ENCODE data around the gene NPIPA1. TPM values are rescaled to one million over a fixed set of nuclear protein-coding genes. Genes with fewer than 3 reads are reported as not detected.
"Not testable (repeated sequence)": the region's sequence is repeated elsewhere in the genome, so short reads cannot be mapped to it uniquely, and the experiment has no call there.

Gene NPIPA1
- total RNA-seq, 2 donors from 2014 or later, result 101 to 165 TPM

DNA sequence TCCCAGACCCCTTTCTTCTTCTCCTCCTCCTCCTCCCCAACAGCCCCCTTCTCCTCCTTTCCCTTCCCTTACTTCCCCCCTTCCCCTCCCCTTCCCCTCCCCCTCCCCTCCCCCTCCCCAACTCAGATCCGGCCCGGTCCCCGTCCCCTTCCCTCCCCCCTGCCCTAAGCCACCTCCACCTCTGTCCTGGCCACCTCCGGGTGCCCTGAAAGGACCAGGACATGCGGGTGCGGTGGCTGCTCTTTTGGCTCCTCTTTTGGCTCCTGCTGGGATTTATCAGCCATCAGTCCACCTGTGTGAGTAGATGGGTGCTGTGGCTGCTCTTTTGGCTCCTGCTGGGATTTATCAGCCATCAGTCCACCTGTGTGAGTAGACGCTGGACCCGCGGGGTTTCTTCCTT, 751 bp downstream of the NPIPA1 start:
- not testable (repeated sequence) for ATAC-seq (ENCODE audit: insufficient number of reproducible peaks, low FRiP score, low read depth); H3K27ac ChIP-seq; H3K36me3 ChIP-seq; H3K4me3 ChIP-seq; H3K9me3 ChIP-seq; H3K4me1 ChIP-seq (ENCODE audit: control insufficient read depth in 1 of 2, low read depth in 2 of 2); H3K27me3 ChIP-seq (replicated peaks; ENCODE audit: insufficient read depth); DNase-seq (ENCODE audit: low spot score)

DNA sequence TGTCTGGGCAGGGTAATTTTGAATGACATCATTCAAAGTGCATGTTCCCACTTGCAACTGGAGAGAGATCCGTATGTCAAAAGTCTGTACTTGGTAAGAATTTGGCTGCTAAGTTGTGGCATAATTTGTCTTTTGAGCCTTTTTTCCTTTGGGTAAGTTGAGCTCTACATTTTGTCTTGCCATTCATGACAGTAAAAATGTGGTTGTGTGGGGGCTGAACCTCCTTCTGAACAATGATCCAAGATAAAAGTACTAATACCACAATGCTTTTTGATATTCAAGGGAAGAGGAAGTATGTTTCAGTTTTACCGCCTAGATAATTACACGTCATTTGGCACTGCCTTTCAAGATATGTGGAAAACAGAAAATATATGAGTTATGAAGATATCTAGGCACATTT, 5.4 kb downstream of the NPIPA1 start:
- H3K9me3 ChIP-seq; H3K4me3 ChIP-seq; H3K4me1 ChIP-seq (ENCODE audit: control insufficient read depth in 1 of 2, low read depth in 2 of 2); ATAC-seq (ENCODE audit: insufficient number of reproducible peaks, low FRiP score, low read depth); H3K27ac ChIP-seq; H3K27me3 ChIP-seq (replicated peaks; ENCODE audit: insufficient read depth); H3K36me3 ChIP-seq; DNase-seq (ENCODE audit: low spot score): not testable (repeated sequence)

DNA sequence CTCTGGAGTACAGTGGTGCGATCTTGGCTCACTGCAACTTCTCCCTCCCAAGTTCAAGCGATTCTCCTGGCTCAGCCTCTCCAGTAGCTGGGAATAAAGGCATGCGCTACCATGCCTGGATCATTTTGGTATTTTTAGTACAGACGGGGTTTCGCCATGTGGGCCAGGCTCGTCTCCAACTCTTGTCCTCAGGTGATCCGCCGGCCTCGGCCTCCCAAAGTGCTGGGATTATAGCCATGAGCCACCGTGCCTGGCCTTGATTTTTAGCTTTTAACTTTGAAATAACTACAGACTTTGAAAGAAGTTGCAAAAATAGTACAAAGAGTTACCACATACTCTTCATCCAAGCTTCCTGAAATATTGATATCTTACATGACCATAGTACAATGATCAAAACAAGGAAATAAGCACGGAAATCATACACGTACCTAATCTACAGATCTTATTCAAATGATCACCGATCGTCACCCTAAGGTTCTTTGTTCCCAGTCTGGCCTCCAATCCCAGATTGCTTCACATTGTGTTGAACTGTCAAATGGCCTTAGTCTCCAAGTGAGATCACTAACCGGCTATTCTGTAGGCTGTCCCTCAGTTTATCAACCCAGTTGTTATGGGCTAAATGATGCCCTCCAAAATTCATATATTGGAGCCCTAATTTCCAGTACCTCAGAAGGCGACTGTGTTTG, 18.4 kb downstream of the NPIPA1 start:
- ATAC-seq (ENCODE audit: insufficient number of reproducible peaks, low FRiP score, low read depth) (peak; percentile 47), DNase-seq (ENCODE audit: low spot score) (no peak)
- H3K4me3 ChIP-seq, result no peak overlapping the region
- H3K4me1 ChIP-seq (ENCODE audit: control insufficient read depth in 1 of 2, low read depth in 2 of 2), result peaks cover 0 to 7% of the 10 kb centered on the region in 2 donors
- H3K9me3 ChIP-seq, result no peaks in the 10 kb centered on the region
- H3K27ac ChIP-seq, result no peak overlapping the region
- H3K27me3 ChIP-seq (replicated peaks; ENCODE audit: insufficient read depth), result no peaks in the 10 kb centered on the region
- TF ChIP-seq, protein P1, sequence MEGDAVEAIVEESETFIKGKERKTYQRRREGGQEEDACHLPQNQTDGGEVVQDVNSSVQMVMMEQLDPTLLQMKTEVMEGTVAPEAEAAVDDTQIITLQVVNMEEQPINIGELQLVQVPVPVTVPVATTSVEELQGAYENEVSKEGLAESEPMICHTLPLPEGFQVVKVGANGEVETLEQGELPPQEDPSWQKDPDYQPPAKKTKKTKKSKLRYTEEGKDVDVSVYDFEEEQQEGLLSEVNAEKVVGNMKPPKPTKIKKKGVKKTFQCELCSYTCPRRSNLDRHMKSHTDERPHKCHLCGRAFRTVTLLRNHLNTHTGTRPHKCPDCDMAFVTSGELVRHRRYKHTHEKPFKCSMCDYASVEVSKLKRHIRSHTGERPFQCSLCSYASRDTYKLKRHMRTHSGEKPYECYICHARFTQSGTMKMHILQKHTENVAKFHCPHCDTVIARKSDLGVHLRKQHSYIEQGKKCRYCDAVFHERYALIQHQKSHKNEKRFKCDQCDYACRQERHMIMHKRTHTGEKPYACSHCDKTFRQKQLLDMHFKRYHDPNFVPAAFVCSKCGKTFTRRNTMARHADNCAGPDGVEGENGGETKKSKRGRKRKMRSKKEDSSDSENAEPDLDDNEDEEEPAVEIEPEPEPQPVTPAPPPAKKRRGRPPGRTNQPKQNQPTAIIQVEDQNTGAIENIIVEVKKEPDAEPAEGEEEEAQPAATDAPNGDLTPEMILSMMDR (IDR thresholded peaks at IDR 0.05), result no peak
- no peaks in the 10 kb centered on the region for H3K36me3 ChIP-seq

DNA sequence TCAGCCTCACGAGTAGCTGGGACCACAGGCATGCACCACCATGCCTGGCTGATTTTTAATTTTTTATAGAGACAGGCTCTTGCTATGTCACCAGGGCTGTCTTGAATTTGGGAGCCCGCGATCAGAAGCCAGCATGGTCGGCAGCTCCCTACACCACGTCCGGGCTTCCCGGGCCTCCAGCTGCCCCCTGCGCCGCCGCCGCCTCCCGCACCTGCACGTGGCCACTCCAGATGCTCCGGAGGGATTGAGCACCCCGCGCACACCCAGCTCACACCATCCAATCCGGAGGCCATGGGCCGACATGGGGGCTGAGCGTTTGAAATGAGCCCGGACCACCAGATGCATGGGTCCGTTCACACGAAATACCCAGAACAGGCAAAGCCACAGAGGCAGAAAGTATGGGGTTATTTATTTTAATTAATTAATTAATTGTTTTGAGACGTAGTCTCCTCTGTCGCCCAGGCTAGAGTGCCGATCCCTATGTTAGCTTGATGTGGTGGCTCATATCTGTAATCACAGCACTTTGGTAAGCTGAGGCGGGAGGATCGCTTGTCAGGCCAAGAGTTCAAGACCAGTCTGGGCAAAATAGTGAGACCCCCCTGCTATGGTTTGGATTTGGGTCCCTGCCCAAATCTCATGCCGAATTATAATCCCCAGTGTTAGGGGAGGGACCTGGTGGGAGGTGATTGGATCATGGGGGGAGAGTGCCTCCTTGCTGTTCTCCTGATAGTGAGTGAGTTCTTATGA, 20.5 kb downstream of the NPIPA1 start:
- no peak for DNase-seq (ENCODE audit: low spot score)
- TF ChIP-seq, protein P1 (IDR thresholded peaks at IDR 0.05), result no peak
- H3K4me1 ChIP-seq (ENCODE audit: control insufficient read depth in 1 of 2, low read depth in 2 of 2), result peaks cover 0 to 7% of the 10 kb centered on the region in 2 donors
- no peaks in the 10 kb centered on the region for H3K9me3 ChIP-seq
- no peaks in the 10 kb centered on the region for H3K27me3 ChIP-seq (replicated peaks; ENCODE audit: insufficient read depth)
- no peak overlapping the region for H3K4me3 ChIP-seq
- no peak overlapping the region for H3K27ac ChIP-seq
- ATAC-seq (ENCODE audit: insufficient number of reproducible peaks, low FRiP score, low read depth), result no peak
- no peaks in the 10 kb centered on the region for H3K36me3 ChIP-seq

DNA sequence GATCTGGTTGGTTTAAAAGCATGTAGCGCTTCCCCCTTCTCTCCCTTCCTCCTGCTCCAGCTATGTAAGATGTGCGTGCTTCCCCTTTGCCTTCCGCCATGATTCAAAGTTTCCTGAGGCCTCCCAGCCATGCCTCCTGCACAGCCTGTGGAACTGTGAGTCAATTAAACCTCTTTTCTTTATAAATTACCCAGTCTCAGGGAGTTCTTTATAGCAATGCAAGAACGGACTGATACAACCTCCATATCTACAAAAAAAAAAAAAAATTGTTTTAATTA, 21.0 kb downstream of the NPIPA1 start:
- no peak overlapping the region for H3K4me3 ChIP-seq
- TF ChIP-seq, protein P1 (IDR thresholded peaks at IDR 0.05), result no peak
- no peaks in the 10 kb centered on the region for H3K36me3 ChIP-seq
- H3K27me3 ChIP-seq (replicated peaks; ENCODE audit: insufficient read depth), result no peaks in the 10 kb centered on the region
- ATAC-seq (ENCODE audit: insufficient number of reproducible peaks, low FRiP score, low read depth) (no peak), DNase-seq (ENCODE audit: low spot score) (no peak)
- H3K9me3 ChIP-seq, result no peaks in the 10 kb centered on the region
- peaks cover 0 to 7% of the 10 kb centered on the region in 2 donors for H3K4me1 ChIP-seq (ENCODE audit: control insufficient read depth in 1 of 2, low read depth in 2 of 2)
- no peak overlapping the region for H3K27ac ChIP-seq

DNA sequence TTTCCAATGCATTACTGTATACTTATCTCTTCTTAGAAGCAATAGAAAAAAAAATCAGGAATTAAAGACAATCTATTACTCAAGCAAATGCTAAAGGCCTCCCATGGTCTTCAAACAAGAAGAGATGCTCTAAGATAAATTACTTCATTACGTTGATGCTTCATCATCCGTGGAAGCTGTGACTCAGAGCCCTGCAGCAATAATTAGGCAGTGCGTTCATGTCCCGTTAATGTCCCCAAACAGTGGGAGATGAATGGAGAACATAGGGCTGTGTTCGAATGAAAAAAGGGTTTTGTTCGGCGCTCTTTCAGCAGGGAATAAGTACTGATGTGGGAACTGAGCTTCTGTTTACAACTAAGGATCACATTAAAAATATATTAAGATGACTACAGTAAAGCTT, 21.7 kb downstream of the NPIPA1 start:
- peaks cover 3% of the 10 kb centered on the region for H3K9me3 ChIP-seq
- H3K36me3 ChIP-seq, result no peaks in the 10 kb centered on the region
- TF ChIP-seq, protein P1 (IDR thresholded peaks at IDR 0.05), result no peak
- DNase-seq (ENCODE audit: low spot score), result no peak
- no peak overlapping the region for H3K4me3 ChIP-seq
- no peak for ATAC-seq (ENCODE audit: insufficient number of reproducible peaks, low FRiP score, low read depth)
- peaks cover 0 to 7% of the 10 kb centered on the region in 2 donors for H3K4me1 ChIP-seq (ENCODE audit: control insufficient read depth in 1 of 2, low read depth in 2 of 2)
- H3K27ac ChIP-seq, result no peak overlapping the region
- H3K27me3 ChIP-seq (replicated peaks; ENCODE audit: insufficient read depth), result no peaks in the 10 kb centered on the region
